OCI-LY7 (cell line): Measurements from ENCODE around the gene SEMA3E. TPM values are rescaled to one million over a fixed set of nuclear protein-coding genes. Genes with fewer than 3 reads are reported as not detected.

Source experiments
- BruUV-seq: library from RNA; stranded (reverse); fragments of 400-500 nt; replicated peaks from 2 replicates; lab custom pipeline; 2021; lab: Mats Ljungman, UMichigan
- CTCF ChIA-PET: fragments of 300-600 bp; sonication (Branson Sonifier 250); formaldehyde crosslinking; loops from one replicate; lab custom pipeline; 2022; ENCODE audit warnings: antibody characterized with exemption; ENCODE audit not compliant: unreplicated experiment; lab: Charles Lee
- POLR2A ChIA-PET: fragments of 300-600 bp; sonication (Branson Sonifier 250); formaldehyde crosslinking; loops from one replicate; lab custom pipeline; 2022; ENCODE audit warnings: antibody characterized with exemption; lab: Charles Lee
- DNase-seq: peaks from one replicate; pipeline ENCODE4 v3.0.0-alpha.2; 2015; ENCODE audit warnings: low spot score
- H2AFZ ChIP-seq: fragments of 200-600 bp; sonication (generic), shearing (Covaris generic); 2 replicates; pipeline ENCODE4 v1.6.1; 2014; ENCODE audit warnings: mild to moderate bottlenecking, antibody characterized with exemption, low read length, moderate library complexity
- H3K27ac ChIP-seq: fragments of 200-600 bp; sonication (generic); 2 replicates; pipeline ENCODE4 v1.5.1; 2014; ENCODE audit warnings: mixed run types, low read depth, mild to moderate bottlenecking, moderate library complexity, low read length, inconsistent platforms; ENCODE audit not compliant: poor library complexity, severe bottlenecking
- H3K36me3 ChIP-seq: fragments of 200-600 bp; sonication (generic); 2 replicates; pipeline ENCODE4 v1.6.1; 2014; ENCODE audit warnings: mild to moderate bottlenecking, antibody characterized with exemption, low read length, moderate library complexity, mixed read lengths; ENCODE audit not compliant: insufficient read depth
- H3K4me1 ChIP-seq: fragments of 200-600 bp; sonication (generic); 2 replicates; pipeline ENCODE4 v1.5.1; 2014; ENCODE audit warnings: mild to moderate bottlenecking, low read length; ENCODE audit not compliant: insufficient read depth, poor library complexity, severe bottlenecking
- H3K4me2 ChIP-seq: fragments of 200-600 bp; sonication (generic); 2 replicates; pipeline ENCODE4 v1.6.1; 2014; ENCODE audit warnings: mild to moderate bottlenecking, low read length
- H3K4me3 ChIP-seq: fragments of 200-600 bp; sonication (generic); 2 replicates; pipeline ENCODE4 v1.5.1; 2014; ENCODE audit warnings: mild to moderate bottlenecking, low read depth, low read length; ENCODE audit not compliant: poor library complexity, severe bottlenecking
- H3K79me2 ChIP-seq: fragments of 200-600 bp; sonication (generic); 2 replicates; pipeline ENCODE4 v1.6.1; 2016; ENCODE audit warnings: low read depth, mild to moderate bottlenecking, low read length, moderate library complexity, mixed read lengths; ENCODE audit not compliant: insufficient read depth
- H3K9me2 ChIP-seq: fragments of 200-600 bp; sonication (generic); 2 replicates; pipeline ENCODE4 v1.6.1; 2016; ENCODE audit warnings: mild to moderate bottlenecking, low read length, mixed read lengths; ENCODE audit not compliant: insufficient read depth
- H3K9me3 ChIP-seq: fragments of 200-600 bp; sonication (generic); 2 replicates; pipeline ENCODE4 v1.6.1; 2014; ENCODE audit warnings: mild to moderate bottlenecking, mixed run types, low read length, mixed read lengths
- H4K20me1 ChIP-seq: fragments of 200-600 bp; sonication (generic); 2 replicates; pipeline ENCODE4 v1.6.1; 2014; ENCODE audit warnings: mild to moderate bottlenecking, antibody characterized with exemption, low read length, moderate library complexity, mixed read lengths; ENCODE audit not compliant: insufficient read depth
- CTCF ChIP-seq: fragments of 200-600 bp; sonication (generic); conservative IDR thresholded peaks from 2 replicates; pipeline ENCODE4 v1.5.1; 2014; ENCODE audit warnings: mild to moderate bottlenecking, antibody characterized with exemption, low read length, moderate library complexity, mixed read lengths
- EZH2phosphoT487 ChIP-seq: fragments of 200-600 bp; sonication (generic); IDR thresholded peaks from 2 replicates; pipeline ENCODE4 v1.6.1; 2018; ENCODE audit warnings: low read depth, borderline replicate concordance, mild to moderate bottlenecking, mixed run types, antibody characterized with exemption, low read length, moderate library complexity, mixed read lengths
- intact Hi-C: fragments of 100-400 bp; cut with micrococcal nuclease; formaldehyde crosslinking; loops from one replicate; pipeline ENCODE4 v1.10.0; 2022; ENCODE audit not compliant: unreplicated experiment
- total RNA-seq, 2 experiments: library from RNA; depleted of rRNA in 1 of 2; stranded (reverse); fragments of >200 nt in 1 of 2; shearing (Covaris generic) in 1 of 2; gene quantifications; 2 replicates each; pipeline ENCODE4 v1.2.3, GENCODE V29; 2014 to 2022

SEMA3E gene
- total RNA-seq, 2 experiments from 2014 or later: 0.06 TPM; not detected in 1

GRCh38 chr7:83613232-83613631 lies 35.7 kb downstream of the SEMA3E start:
- Histone ChIP-seq H3K9me2 (no peaks in the 10 kb centered on the region), H3K79me2 (no peaks in the 10 kb centered on the region), H3K27ac (no peak overlapping the region), H3K4me2 (no peak overlapping the region), H4K20me1 (no peaks in the 10 kb centered on the region), H3K36me3 (no peaks in the 10 kb centered on the region), H3K4me3 (no peak overlapping the region), H2AFZ (no peak overlapping the region), H3K9me3 (no peaks in the 10 kb centered on the region), H3K4me1 (no peaks in the 10 kb centered on the region)
- TF ChIP-seq EZH2phosphoT487 (no peak), CTCF (no peak)
- ChIA-PET CTCF (no interaction called here), POLR2A (no interaction called here)
- intact Hi-C loops: no loop called here
- BruUV-seq: no TSS peak
- no peak for DNase-seq

GRCh38 chr7:83611776-83612175 lies 37.2 kb downstream of the SEMA3E start:
- no peak for TF ChIP-seq CTCF
- no peak for TF ChIP-seq EZH2phosphoT487
- ChIA-PET POLR2A (no interaction called here), CTCF (no interaction called here)
- H3K4me1 ChIP-seq: no peaks in the 10 kb centered on the region
- H3K4me3 ChIP-seq: no peak overlapping the region
- H3K9me3 ChIP-seq: no peaks in the 10 kb centered on the region
- no peak overlapping the region for H3K27ac ChIP-seq
- intact Hi-C loops: no loop called here
- no peaks in the 10 kb centered on the region for H3K36me3 ChIP-seq
- no peak for DNase-seq
- no TSS peak for BruUV-seq
- no peaks in the 10 kb centered on the region for H3K9me2 ChIP-seq
- no peak overlapping the region for H3K4me2 ChIP-seq
- H3K79me2 ChIP-seq: no peaks in the 10 kb centered on the region
- no peak overlapping the region for H2AFZ ChIP-seq
- H4K20me1 ChIP-seq: no peaks in the 10 kb centered on the region

GRCh38 chr7:83610649-83611304 lies 38.2 kb downstream of the SEMA3E start:
- intact Hi-C loops: no loop called here
- TF ChIP-seq CTCF (no peak), EZH2phosphoT487 (no peak)
- H3K4me1 ChIP-seq: no peaks in the 10 kb centered on the region
- ChIA-PET CTCF (no interaction called here), POLR2A (interaction anchor here (0.6 to 0.7 kb wide), 2 partner anchors 63 to 80 kb away, joined by 3 read pairs; no protein-coding TSS in a partner anchor)
- no peaks in the 10 kb centered on the region for H4K20me1 ChIP-seq
- H2AFZ ChIP-seq: no peak overlapping the region
- H3K79me2 ChIP-seq: no peaks in the 10 kb centered on the region
- no peak overlapping the region for H3K27ac ChIP-seq
- H3K9me3 ChIP-seq: no peaks in the 10 kb centered on the region
- DNase-seq: no peak
- H3K36me3 ChIP-seq: no peaks in the 10 kb centered on the region
- H3K4me3 ChIP-seq: no peak overlapping the region
- H3K4me2 ChIP-seq: no peak overlapping the region
- no TSS peak for BruUV-seq
- no peaks in the 10 kb centered on the region for H3K9me2 ChIP-seq
